GM12873 (cell line): ENCODE measurements around the gene KLHL2.

Source experiments
- TF ChIP-seq, protein P1 (sequence below): IDR thresholded peaks from 2 replicates; pipeline ENCODE4 v1.5.1; 2012; ENCODE audit warnings: low read depth, mild to moderate bottlenecking, moderate library complexity, low read length, control low read depth; ENCODE audit not compliant: insufficient read depth; ENCODE audit errors: missing control alignments

The KLHL2 gene

DNA sequence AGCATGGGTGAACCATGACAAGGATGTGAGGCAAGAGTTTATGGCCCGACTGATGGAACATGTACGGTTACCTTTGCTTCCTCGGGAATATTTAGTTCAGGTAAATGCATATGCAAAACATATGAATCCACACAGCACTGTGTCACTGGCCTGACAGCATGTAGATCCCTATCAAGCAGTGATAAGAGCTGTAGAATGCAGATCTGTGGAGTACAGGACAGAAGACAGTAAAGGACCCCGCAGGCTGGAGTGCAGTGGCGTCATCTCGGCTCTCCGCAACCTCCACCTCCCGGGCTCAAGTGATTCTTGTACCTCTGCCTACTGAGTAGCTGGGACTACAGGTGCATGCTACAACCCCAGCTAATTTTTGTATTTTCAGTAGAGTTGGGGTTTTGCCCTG, 90.3 kb downstream of the KLHL2 start:
- TF ChIP-seq, protein P1, sequence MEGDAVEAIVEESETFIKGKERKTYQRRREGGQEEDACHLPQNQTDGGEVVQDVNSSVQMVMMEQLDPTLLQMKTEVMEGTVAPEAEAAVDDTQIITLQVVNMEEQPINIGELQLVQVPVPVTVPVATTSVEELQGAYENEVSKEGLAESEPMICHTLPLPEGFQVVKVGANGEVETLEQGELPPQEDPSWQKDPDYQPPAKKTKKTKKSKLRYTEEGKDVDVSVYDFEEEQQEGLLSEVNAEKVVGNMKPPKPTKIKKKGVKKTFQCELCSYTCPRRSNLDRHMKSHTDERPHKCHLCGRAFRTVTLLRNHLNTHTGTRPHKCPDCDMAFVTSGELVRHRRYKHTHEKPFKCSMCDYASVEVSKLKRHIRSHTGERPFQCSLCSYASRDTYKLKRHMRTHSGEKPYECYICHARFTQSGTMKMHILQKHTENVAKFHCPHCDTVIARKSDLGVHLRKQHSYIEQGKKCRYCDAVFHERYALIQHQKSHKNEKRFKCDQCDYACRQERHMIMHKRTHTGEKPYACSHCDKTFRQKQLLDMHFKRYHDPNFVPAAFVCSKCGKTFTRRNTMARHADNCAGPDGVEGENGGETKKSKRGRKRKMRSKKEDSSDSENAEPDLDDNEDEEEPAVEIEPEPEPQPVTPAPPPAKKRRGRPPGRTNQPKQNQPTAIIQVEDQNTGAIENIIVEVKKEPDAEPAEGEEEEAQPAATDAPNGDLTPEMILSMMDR = no peak

DNA sequence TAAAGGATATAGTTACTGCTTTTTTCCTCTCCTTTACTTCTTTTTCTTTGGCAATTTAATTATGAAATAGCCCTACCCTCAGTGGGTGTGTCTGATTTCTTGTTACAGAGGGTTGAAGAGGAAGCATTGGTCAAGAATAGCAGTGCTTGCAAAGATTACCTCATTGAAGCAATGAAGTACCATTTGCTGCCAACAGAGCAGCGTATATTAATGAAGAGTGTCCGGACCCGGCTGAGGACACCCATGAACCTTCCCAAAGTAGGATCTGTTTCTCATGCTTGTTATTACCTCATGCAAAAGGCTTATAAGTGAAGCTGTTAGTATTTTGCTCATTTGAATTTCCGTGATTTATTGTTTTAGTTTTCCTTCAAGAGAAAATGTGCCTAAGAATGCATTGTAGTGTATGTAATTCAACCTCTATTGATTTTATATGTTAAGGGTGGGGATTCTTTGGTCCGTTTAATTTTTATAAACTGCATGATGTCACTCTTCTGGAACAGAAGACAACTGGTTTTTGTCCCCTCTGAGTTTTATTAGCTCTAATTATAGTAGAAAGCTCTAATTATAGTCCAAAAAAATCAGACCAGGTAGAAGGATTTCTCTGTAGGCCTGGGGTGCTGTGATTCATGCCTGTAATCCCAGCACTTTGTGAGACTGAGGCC, 92.2 kb downstream of the KLHL2 start:
- TF ChIP-seq, protein P1 = peak; percentile 1

DNA sequence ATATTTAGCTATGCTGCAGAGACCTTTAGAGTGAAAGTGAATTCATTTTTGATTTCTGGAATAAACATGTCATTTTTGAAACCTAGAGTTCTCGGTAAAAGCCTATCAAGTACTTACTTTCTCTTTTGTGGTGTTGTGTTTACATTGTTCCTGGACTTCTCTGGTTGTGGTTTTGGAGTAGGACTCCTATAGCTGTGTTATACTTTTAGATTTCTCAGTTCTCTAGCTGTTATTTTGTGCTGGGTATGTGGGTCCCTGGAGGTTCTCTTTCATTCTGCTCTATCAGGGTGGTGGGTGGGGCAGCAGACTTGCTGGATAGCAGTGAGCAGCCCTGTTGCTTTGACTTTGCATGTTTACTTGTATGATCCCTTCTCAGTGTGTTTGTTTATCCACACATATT, 94.5 kb downstream of the KLHL2 start:
- TF ChIP-seq, protein P1 = no peak

DNA sequence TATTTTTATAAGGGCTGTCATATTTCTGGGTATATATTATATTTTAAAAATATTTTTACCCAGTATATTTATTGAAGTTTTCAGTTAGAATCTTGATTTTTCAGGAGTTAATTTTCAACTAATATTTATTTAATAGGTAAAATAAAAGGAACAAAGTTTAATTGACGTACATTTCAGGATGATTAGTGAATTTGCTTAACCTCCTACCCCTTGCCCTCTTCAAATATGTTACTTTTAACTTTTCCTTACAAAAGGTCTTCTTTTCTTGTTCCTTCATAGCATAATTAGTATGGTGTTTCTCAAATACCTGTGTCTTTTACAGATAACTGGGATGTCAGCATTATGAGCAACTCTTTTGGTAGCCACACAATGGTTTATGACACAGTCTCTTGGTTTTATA, 95.3 kb downstream of the KLHL2 start:
- TF ChIP-seq, protein P1 = no peak

DNA sequence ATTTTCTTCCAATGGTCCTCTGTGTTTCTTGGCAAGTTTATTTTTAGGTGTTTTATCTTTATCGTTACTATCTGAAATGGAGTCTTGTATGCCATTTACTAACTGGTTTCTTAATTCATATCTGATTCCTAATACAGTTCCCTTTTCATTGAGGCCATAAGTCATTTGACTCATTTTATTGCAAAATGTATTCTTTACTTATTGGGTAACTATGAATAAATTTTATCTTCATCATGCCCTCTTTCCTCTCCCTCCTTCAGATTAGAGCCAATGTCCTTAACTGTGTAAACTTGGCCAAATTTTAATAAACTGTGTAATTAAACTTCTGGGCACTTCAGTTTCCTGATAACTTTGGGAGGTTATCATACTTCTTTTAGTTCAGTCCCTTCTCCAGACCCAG, 100.8 kb downstream of the KLHL2 start:
- TF ChIP-seq, protein P1 = no peak

DNA sequence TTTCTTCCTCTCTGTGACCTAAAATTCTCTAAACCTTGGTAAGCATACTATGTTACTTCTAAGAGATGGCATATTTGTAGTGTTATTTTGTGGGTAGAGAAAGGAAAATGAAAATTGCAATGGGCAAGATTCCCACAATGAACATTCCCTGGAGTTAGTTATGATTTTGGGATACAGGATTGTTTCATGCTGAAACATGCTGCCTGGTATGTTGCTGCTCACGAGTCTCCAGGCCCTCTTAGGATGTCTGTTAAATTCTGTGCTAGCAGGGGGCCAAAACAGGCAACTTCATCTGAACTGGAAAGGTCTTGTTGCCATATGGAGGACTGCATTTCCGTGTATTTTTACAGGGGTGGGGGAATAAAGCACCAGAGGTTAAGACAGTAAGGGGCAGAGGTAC, 101.2 kb downstream of the KLHL2 start:
- TF ChIP-seq, protein P1 = no peak

DNA sequence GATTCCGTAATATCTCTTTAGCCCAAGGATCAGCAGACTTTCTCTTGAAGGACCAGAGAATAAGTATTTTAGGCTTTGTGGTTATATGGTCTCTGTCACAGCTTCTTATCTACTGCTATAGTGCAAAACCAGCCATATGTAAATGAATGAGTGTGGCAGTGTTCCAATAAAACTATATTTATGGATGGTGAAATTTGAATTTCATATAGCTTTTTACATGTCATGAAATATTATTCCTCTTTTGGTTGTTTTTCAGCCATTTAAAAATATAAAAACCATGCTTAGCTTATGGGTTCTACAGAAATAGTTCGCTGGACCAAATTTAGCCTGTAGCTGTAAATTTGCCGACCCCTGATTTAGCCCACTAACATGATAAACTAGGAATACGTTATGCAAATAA, 102.1 kb downstream of the KLHL2 start:
- TF ChIP-seq, protein P1 = no peak
